ENCODE results near the gene TMEM143. TPM values are rescaled to one million over a fixed set of nuclear protein-coding genes. Genes with fewer than 3 reads are reported as not detected.

Gene TMEM143
- total RNA-seq, 2 donors from 2014 or later = 14.5 to 16.1 TPM

DNA sequence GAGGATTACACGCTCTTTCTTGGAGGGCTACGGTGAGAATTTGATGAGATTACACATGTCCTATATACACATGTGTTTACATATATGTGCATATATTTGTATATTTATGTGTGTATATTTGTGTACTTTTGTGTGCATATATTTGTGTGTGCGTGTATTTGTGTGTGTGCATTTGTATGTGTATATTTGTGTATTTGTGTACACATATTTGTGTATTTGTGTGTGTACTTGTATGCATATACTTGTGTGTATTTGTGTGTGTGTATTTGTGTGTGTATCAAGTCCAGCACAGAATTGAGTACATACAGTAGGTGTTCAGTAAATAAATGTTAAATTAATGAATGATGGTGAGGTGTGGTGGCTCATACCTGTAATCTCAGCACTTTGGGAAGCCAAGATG, 1.8 kb downstream of the TMEM143 start:
- ATAC-seq = no peak
- TF ChIP-seq POLR2A (IDR thresholded peaks at IDR 0.05) = no peak
- TF ChIP-seq, protein P1, sequence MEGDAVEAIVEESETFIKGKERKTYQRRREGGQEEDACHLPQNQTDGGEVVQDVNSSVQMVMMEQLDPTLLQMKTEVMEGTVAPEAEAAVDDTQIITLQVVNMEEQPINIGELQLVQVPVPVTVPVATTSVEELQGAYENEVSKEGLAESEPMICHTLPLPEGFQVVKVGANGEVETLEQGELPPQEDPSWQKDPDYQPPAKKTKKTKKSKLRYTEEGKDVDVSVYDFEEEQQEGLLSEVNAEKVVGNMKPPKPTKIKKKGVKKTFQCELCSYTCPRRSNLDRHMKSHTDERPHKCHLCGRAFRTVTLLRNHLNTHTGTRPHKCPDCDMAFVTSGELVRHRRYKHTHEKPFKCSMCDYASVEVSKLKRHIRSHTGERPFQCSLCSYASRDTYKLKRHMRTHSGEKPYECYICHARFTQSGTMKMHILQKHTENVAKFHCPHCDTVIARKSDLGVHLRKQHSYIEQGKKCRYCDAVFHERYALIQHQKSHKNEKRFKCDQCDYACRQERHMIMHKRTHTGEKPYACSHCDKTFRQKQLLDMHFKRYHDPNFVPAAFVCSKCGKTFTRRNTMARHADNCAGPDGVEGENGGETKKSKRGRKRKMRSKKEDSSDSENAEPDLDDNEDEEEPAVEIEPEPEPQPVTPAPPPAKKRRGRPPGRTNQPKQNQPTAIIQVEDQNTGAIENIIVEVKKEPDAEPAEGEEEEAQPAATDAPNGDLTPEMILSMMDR (IDR thresholded peaks at IDR 0.05) = no peak
- peaks cover 13% of the 10 kb centered on the region for H3K4me1 ChIP-seq

DNA sequence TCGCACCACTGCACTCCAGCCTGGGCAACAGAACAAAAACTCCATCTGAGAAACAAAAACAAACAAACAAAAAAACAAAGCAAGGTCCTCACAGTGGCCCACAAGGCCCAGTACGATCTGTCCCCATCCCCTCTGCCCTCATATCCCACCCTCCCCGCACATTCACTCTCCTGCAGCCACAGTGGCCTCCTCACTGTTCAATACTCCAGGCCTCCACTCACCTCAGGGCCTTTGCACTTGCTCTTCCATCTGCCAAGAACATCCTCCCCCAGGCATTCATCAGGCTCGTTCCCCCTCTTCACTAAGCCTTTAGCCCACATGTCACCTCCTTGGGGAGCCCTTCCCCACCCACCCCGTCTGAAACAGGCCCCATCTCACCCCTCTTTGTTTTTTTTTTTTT, 4.6 kb downstream of the TMEM143 start:
- no peak overlapping the region for H3K27ac ChIP-seq
- H3K4me1 ChIP-seq = peaks cover 6% of the 10 kb centered on the region
- WGBS, 2 donors = 92 to 99% methylated on average over 5 of the region's 5 CpGs
- TF ChIP-seq, protein P1 (IDR thresholded peaks at IDR 0.05) = no peak
- no peak for TF ChIP-seq POLR2A (IDR thresholded peaks at IDR 0.05)
- H3K27me3 ChIP-seq = no peaks in the 10 kb centered on the region
- H3K4me3 ChIP-seq = no peak overlapping the region
- DNase-seq = no peak
- no peak for ATAC-seq
- no peaks in the 10 kb centered on the region for H3K36me3 ChIP-seq (replicated peaks in 1 of 2; ENCODE audit: insufficient read depth in 1 of 2, low read depth in 2 of 2)
- H3K9me3 ChIP-seq = no peaks in the 10 kb centered on the region
- intact Hi-C loops (cut with DNase I) = no loop called here

More for the DNA sequence above, 1.8 kb downstream of the TMEM143 start:
- DNase-seq = no peak
- 91 to 94% methylated on average over 3 of the region's 3 CpGs for WGBS, 2 donors
- Histone ChIP-seq H3K36me3 (replicated peaks in 1 of 2; ENCODE audit: insufficient read depth in 1 of 2, low read depth in 2 of 2) (no peaks in the 10 kb centered on the region), H3K9me3 (no peaks in the 10 kb centered on the region), H3K27me3 (no peaks in the 10 kb centered on the region), H3K27ac (no peak overlapping the region), H3K4me3 (no peak overlapping the region)
- intact Hi-C loops (cut with DNase I) = no loop called here

- 89 to 93% methylated on average over 7 to 12 of the region's 12 CpGs for WGBS, 2 donors
- no peak for TF ChIP-seq POLR2A (IDR thresholded peaks at IDR 0.05)
- TF ChIP-seq, protein P1 (IDR thresholded peaks at IDR 0.05) = no peak
- no peak for ATAC-seq
- Histone ChIP-seq H3K36me3 (replicated peaks in 1 of 2; ENCODE audit: insufficient read depth in 1 of 2, low read depth in 2 of 2) (no peaks in the 10 kb centered on the region), H3K4me3 (no peak overlapping the region), H3K27ac (no peak overlapping the region), H3K4me1 (no peaks in the 10 kb centered on the region), H3K9me3 (no peaks in the 10 kb centered on the region), H3K27me3 (no peaks in the 10 kb centered on the region)
- intact Hi-C loops (cut with DNase I) = no loop called here
- DNase-seq = no peak
These were observed 8.3 kb downstream of the TMEM143 start for GRCh38 chr19:48355365-48355954.

- no peak overlapping the region for H3K4me3 ChIP-seq
- no peaks in the 10 kb centered on the region for H3K4me1 ChIP-seq
- DNase-seq (peak in 3 of 4 donors; percentile 27 to 35 (median 32)), ATAC-seq (no peak)
- intact Hi-C loops (cut with DNase I) = no loop called here
- H3K27ac ChIP-seq = no peak overlapping the region
- H3K9me3 ChIP-seq = no peaks in the 10 kb centered on the region
- WGBS, 2 donors = 69 to 73% methylated on average over 9 to 14 of the region's 15 CpGs
- H3K27me3 ChIP-seq = no peaks in the 10 kb centered on the region
- H3K36me3 ChIP-seq (replicated peaks in 1 of 2; ENCODE audit: insufficient read depth in 1 of 2, low read depth in 2 of 2) = no peaks in the 10 kb centered on the region
- TF ChIP-seq, protein P1 (IDR thresholded peaks at IDR 0.05) = no peak
- no peak for TF ChIP-seq POLR2A (IDR thresholded peaks at IDR 0.05)
These were observed 9.3 kb downstream of the TMEM143 start for GRCh38 chr19:48354332-48354992.

DNA sequence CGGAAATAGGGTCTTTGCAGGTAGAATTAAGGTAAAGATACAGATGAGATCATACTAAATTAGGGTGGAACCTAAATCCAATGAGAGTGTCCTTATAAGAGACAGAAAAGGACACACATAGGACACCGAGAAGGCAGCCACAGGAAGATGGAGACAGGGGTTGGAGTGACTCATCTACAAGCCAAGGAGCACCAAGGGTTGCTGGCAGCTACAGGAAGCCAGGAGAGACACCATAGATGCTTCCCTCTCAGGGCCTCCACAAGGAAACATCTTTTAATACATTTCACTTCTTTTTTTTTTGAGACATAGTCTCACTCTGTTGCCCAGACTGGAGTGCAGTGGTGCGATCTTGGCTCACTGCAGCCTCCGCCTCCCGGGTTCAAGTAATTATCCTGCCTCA, 10.1 kb downstream of the TMEM143 start:
- intact Hi-C loops (cut with DNase I) = no loop called here
- 85 to 88% methylated on average over 5 of the region's 5 CpGs for WGBS, 2 donors
- Histone ChIP-seq H3K9me3 (no peaks in the 10 kb centered on the region), H3K4me1 (no peaks in the 10 kb centered on the region), H3K27ac (no peak overlapping the region), H3K36me3 (replicated peaks in 1 of 2; ENCODE audit: insufficient read depth in 1 of 2, low read depth in 2 of 2) (no peaks in the 10 kb centered on the region), H3K4me3 (no peak overlapping the region), H3K27me3 (no peaks in the 10 kb centered on the region)
- no peak for ATAC-seq
- no peak for DNase-seq
- TF ChIP-seq POLR2A (IDR thresholded peaks at IDR 0.05) = no peak
- TF ChIP-seq, protein P1 (IDR thresholded peaks at IDR 0.05) = no peak

All from body of pancreas (tissue), 4 donors.